Measurements from ENCODE around the gene WDR70. TPM values are rescaled to one million over a fixed set of nuclear protein-coding genes. Genes with fewer than 3 reads are reported as not detected.
"Not testable (repeated sequence)": the region's sequence is repeated elsewhere in the genome, so short reads cannot be mapped to it uniquely, and the experiment has no call there.

The WDR70 gene
- total RNA-seq, 1 experiment from 2014 or later: 32.4 TPM

DNA sequence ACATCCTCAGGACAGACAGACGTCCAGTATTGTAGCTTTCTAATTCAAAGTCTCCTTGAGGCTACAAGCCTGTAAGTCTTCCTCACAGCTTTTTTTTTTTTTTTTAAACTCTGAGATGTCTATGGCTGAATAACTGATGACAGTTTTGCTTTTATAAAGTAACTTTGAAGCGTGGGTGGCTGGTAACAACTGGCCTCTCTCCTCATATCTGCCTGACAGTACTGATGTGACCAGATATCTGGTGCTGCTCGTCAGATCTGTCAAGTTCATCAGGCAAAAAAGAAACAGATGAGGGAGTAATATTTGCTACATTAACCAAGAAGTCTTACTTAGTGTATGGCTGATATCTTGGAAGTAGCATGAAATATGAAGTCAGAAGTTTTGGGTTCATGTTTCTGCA is 388.1 kb downstream of the WDR70 start:
- no peak for DNase-seq (ENCODE audit: low read depth)

DNA sequence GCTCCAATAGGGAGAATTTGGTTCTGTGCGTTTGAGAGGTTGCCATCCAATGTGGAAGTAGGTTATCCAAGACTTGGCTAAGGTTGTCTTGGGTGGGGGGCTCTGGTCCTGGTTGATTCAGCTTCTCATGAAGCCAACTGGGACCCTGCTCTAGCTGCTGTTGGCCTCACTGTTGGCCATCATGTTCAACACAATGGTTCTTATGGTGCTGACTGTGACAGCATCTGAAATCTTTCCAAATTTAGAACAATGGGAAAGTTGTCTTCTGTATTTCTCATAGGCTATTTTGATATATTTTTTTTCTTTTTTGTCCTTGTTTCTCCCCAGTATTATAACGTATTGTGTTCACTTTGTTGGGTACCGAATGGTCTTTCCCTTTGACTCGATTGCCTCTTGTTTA is 388.8 kb downstream of the WDR70 start:
- no peak for DNase-seq (ENCODE audit: low read depth)

DNA sequence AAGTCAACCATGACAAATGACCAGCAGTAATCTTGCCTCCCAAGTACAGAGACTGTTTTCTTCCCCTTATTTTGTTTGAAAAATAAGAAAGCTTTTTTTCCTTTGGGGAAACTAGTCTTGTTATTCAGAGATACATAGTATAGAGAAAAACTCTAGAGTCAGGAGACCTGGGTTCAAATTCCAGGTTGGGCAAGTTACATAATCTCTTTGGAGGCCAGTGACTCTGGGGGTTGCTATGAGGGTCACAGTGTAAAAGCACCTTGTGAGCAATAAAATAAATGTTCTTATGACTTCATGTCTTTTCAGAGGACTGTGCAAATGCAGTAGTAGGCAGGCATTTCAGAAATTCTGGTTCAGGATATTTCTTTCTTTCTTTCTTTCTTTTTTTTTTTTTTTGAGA is 389.3 kb downstream of the WDR70 start:
- DNase-seq (ENCODE audit: low read depth): no peak

DNA sequence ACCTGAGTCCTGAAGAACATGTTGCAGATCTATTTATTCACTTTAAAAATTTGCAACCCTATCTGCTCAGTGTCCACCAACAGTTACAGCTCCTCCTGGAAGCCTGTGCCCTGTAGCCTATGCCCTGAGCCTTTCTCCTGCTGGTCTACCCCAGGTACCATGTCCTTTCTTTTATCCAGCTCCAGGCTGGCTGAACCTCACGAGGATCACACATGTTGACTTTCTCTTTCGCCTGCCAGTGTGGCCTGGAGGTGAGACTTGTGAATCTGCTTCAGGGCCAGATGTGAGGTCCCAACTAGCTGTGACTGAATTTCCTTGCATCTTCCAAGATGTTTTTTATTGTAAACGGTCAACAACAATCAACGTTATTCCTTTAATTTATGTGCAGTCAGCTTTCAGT is 390.0 kb downstream of the WDR70 start:
- no peak for DNase-seq (ENCODE audit: low read depth)

DNA sequence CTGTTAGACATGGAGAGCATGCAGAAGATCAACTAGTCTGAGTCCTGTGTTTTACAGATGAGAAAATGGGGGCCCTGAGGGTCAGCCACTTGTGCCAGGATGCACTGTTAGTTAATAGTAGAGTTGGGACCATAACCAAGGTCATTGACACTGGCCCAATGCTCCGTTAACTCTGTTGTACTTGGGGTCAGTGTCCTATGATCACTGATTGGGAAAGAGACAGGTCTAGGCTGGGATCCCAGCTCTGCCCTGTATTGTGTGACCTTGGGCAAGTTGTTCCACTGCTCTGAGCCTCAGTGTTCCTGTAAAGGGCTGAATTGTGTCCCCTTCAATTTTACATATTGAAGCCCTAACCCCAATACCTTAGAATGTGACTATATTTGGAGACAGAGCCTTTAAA is 390.7 kb downstream of the WDR70 start:
- DNase-seq (ENCODE audit: low read depth): no peak

- no peak for DNase-seq (ENCODE audit: low read depth)
Measured at GRCh38 chr5:37770786-37771185, 391.7 kb downstream of the WDR70 start.

GRCh38 chr5:37771203-37771611 is 392.1 kb downstream of the WDR70 start:
- DNase-seq (ENCODE audit: low read depth): no peak

- DNase-seq (ENCODE audit: low read depth): peak; percentile 100
Measured at GRCh38 chr5:37771731-37772130, 392.6 kb downstream of the WDR70 start.

- no peak for DNase-seq (ENCODE audit: low read depth)
Measured at GRCh38 chr5:37772255-37772654, 393.1 kb downstream of the WDR70 start.

DNA sequence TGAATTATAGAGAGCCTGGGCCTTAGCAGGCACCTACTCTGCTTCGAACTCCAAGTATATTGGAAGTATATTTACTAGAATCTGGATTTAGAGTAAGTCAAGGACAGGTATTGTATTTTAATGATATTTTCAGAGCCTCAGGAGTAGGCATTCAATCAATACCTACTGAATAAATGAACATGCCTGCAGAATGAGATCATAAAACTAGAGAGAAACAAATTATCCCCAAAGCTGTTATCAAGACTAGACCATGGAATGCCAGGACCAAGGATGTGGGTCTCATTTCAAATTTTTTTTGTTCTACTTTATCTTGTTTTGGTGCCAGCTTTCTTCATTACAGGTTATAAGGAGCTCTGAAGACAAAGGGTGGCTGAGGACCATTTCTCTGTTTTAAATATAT is 394.7 kb downstream of the WDR70 start:
- DNase-seq (ENCODE audit: low read depth): no peak

GRCh38 chr5:37774912-37775483 is 395.9 kb downstream of the WDR70 start:
- DNase-seq (ENCODE audit: low read depth): peak; percentile 27

GRCh38 chr5:37776826-37777225 is 397.7 kb downstream of the WDR70 start:
- no peak for DNase-seq (ENCODE audit: low read depth)

DNA sequence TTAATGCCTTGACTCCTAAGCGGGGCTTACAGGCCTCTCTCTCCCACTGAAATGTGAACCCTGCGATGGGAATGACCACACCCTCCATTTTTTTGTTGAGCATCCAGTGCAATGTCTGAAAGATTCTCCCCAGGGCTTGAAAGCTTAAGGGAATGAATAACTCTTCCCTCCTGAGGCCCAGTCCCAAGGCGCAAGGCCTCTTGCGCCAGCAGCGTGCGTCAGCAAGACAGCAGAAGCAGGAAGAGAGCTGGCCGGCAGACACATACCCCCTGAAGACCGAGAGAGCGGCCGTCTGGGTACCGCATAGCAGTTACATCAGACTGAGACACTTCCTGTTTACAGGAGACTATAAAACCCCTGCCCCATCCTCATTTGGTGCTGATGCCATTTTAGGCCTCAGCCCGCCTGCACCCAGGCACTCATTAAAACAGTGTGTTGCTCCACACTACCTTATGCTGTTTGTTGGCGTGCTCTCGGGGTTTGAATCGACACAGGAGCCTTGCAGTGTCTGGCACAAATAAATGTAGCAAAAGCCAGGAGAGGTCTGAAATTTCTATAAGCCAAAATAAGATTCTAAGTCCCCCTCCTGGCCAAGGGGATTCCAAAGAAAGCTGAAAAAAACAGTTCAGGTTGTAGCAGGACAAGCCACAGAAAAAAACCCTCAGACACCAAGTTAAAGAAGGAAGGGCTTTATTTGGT is 398.5 kb downstream of the WDR70 start:
- DNase-seq (ENCODE audit: low read depth): no peak

DNA sequence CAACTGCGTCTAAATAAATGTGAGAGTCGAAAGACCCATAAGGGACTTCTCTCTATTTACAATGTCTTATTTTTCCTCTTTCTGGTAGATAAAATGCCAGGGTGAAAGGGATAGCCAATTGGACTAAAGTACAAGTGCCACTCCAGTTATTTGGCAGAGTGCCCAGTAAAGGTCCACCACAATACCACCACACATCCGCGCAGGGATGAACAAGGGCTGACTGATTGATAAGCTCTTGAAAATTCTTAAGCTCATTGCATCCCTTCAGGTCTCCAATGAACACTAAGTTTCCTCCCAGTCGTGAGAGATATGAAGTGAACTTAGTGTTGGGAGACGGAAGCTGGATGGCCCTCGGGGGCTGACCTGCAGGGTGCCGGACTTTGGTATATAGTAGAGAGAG is 402.3 kb downstream of the WDR70 start:
- DNase-seq (ENCODE audit: low read depth): not testable (repeated sequence)

DNA sequence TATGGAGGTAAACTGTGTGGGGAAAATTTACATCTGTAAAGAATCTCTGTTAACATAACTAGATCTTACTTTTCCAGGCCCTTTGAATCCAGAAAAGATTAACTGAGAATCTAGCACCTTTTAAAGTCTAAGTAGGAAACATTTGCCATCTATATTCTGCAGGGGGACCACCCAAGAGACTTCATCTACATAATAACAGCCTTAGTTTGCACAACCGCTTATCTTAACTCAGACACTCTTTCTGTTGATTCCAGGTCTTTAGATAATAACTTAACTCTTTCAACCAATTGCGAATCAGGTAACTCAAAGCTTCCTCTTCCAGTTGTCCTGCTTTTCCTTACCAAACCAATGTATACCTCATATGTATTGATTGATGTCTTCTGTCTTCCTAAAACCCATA is 407.3 kb downstream of the WDR70 start:
- no peak for DNase-seq (ENCODE audit: low read depth)

DNA sequence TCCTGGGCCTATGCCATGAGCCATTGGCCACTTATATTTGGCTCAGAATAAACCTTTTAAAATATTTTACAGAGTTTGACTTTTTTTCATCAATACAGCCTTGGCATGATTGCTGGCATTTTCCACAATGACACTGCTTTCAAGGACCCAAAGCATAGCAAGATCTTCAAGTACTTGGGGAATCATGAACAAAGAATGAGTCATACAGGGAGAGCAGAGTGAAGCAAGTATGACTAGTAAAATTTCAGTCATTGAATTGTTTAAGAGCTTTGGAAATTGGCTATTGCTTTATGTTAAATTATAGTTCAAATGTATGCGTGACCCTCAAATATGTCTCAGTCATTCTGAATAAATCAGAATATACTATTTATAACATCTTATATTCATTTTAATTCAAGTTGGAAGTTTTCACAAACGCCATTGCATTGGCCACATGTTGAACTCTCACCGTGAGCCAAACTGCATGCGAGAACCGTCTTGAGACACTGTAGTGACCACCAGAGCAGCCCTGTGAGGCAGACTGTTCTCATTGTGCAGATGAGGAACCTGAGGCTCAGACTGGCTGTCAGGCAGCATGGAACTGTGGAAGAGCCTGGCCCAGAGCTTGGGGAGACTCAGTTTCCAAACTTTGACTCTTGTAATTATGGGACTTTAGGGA is 407.9 kb downstream of the WDR70 start:
- DNase-seq (ENCODE audit: low read depth): peak; percentile 83

DNA sequence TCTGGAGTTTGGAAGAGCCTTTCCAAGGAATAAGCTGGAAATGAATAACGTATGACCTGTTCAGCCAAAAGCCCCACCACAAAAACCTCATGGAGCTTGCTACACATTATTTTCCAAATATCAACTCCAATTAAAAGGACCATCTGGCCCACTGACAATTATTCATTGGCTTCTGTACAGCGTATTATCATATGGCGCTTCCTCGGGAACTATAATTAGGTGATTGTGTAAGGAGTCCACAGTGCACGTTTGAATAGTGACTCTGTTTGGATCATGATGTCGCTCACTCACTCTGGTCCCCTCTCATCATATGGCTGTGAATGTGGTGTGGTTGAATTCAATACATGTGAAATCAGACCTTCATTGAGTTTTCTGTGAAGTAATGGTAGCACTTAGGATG is 408.6 kb downstream of the WDR70 start:
- DNase-seq (ENCODE audit: low read depth): peak; percentile 29

GRCh38 chr5:37789991-37790390 is 410.9 kb downstream of the WDR70 start:
- peak; percentile 89 for DNase-seq (ENCODE audit: low read depth)

DNA sequence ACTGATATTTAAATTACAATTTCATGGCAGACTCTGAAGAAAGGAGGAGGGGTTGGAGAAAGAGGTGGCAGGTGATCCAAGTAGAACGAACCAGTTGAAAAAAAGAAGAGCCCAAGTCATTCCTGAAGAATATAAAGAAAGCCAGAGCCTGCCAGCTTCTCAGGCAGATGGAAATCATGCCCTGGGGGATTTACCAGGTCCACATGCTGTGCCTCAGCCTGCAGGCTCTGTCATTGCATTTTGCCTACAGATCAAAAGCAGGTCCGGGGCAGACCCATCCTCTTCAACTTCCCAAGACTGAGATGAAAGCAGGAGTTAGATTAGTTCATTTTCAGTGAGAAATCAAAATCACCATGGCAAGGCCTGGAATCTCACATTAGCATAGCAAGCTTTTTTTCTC is 412.2 kb downstream of the WDR70 start:
- no peak for DNase-seq (ENCODE audit: low read depth)

DNA sequence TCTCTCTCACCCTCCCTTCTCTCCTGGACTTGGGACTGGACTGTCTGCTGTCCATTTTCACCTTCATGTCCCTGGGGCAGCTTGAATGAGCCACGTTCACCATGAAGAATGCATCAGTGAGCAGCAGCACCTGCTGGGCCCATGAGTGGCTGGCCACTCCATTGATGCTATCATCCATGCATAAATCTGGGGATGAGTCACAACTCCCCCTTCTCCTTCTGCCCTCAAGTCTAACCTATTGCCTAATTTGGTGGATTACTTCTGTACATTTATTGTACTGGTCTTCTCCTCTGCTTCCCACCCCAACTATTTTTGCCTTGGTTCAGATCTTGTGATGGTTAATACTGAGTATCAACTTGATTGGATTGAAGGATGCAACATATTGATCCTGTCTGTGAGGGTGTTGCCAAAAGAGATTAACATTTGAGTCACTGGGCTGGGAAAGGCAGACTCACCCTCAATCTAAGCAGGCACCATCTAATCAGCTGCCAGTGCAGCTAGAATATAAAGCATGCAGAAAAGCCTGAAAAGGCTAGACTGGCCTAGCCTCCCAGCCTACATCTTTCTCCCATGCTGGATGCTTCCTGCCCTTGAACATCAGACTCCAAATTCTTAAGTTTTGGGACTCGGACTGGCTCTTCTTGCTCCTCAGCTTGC is 414.0 kb downstream of the WDR70 start:
- peak; percentile 94 for DNase-seq (ENCODE audit: low read depth)

- not testable (repeated sequence) for DNase-seq (ENCODE audit: low read depth)
Measured at GRCh38 chr5:37795292-37795691, 416.2 kb downstream of the WDR70 start.

- not testable (repeated sequence) for DNase-seq (ENCODE audit: low read depth)
Measured at GRCh38 chr5:37796435-37796834, 417.3 kb downstream of the WDR70 start.

Measured in M059J (cell line).